Measurements from ENCODE around the gene UCHL3.
A peak's percentile ranks its signal among the peaks of the same experiment; 100 is the strongest.
"Not testable (repeated sequence)": the region's sequence is repeated elsewhere in the genome, so short reads cannot be mapped to it uniquely, and the experiment has no call there.

UCHL3 gene

GRCh38 chr13:75549262-75550158, at the start of gene UCHL3:
TSS of gene UCHL3 (plus strand) at chr13:75549791. CDS start at chr13:75549821, 30 bp downstream.
- DNase-seq (ENCODE audit: low spot score): peak; percentile 97

- no peak for DNase-seq (ENCODE audit: low spot score)
These were observed 44.3 kb upstream of the UCHL3 start for GRCh38 chr13:75505327-75505726.

GRCh38 chr13:75506018-75506417, 43.6 kb upstream of the UCHL3 start:
- DNase-seq (ENCODE audit: low spot score): no peak

- peak; percentile 25 for DNase-seq (ENCODE audit: low spot score)
These were observed 42.3 kb upstream of the UCHL3 start for GRCh38 chr13:75507027-75508001.

GRCh38 chr13:75508002-75508548, 41.5 kb upstream of the UCHL3 start:
- DNase-seq (ENCODE audit: low spot score): no peak

- no peak for DNase-seq (ENCODE audit: low spot score)
These were observed 38.5 kb upstream of the UCHL3 start for GRCh38 chr13:75511051-75511625.

- no peak for DNase-seq (ENCODE audit: low spot score)
These were observed 37.3 kb upstream of the UCHL3 start for GRCh38 chr13:75512253-75512652.

GRCh38 chr13:75513271-75513670, 36.3 kb upstream of the UCHL3 start:
- no peak for DNase-seq (ENCODE audit: low spot score)

GRCh38 chr13:75514080-75514995, 35.3 kb upstream of the UCHL3 start:
- DNase-seq (ENCODE audit: low spot score): no peak

- DNase-seq (ENCODE audit: low spot score): no peak
These were observed 31.0 kb upstream of the UCHL3 start for GRCh38 chr13:75518439-75519088.

GRCh38 chr13:75521956-75522355, 27.6 kb upstream of the UCHL3 start:
- no peak for DNase-seq (ENCODE audit: low spot score)

- no peak for DNase-seq (ENCODE audit: low spot score)
These were observed 19.0 kb upstream of the UCHL3 start for GRCh38 chr13:75530549-75530961.

GRCh38 chr13:75533861-75534260, 15.7 kb upstream of the UCHL3 start:
- DNase-seq (ENCODE audit: low spot score): peak; percentile 61

- peak; percentile 90 for DNase-seq (ENCODE audit: low spot score)
These were observed 11.9 kb upstream of the UCHL3 start, which contains the start of gene COMMD6 for GRCh38 chr13:75537401-75538365. TSS of gene COMMD6 (minus strand) at chr13:75537841. CDS start at chr13:75537805, 36 bp downstream.

GRCh38 chr13:75541287-75541686, 8.3 kb upstream of the UCHL3 start:
- no peak for DNase-seq (ENCODE audit: low spot score)

GRCh38 chr13:75541961-75542360, 7.6 kb upstream of the UCHL3 start:
- no peak for DNase-seq (ENCODE audit: low spot score)

GRCh38 chr13:75544681-75545330, 4.8 kb upstream of the UCHL3 start:
- DNase-seq (ENCODE audit: low spot score): peak; percentile 39

GRCh38 chr13:75545386-75545785, 4.2 kb upstream of the UCHL3 start:
- DNase-seq (ENCODE audit: low spot score): not testable (repeated sequence)
